Loucy (cell line): ENCODE results near the gene APAF1.

Experiments used
- CTCF ChIP-seq: fragments of 200-600 bp; sonication (generic); conservative IDR thresholded peaks from 2 replicates; pipeline ENCODE4 v1.5.1; 2014; ENCODE audit warnings: mild to moderate bottlenecking, antibody characterized with exemption, low read length
- EZH2phosphoT487 ChIP-seq: fragments of 200-600 bp; IDR thresholded peaks from 2 replicates; pipeline ENCODE4 v1.6.1; 2018; ENCODE audit warnings: antibody characterized with exemption, mild to moderate bottlenecking, moderate library complexity, borderline replicate concordance

- TF ChIP-seq CTCF (no peak), EZH2phosphoT487 (no peak)
Measured at GRCh38 chr12:98721204-98721702, 76.2 kb downstream of the APAF1 start.
